Heart right ventricle (tissue), 16 donors: ENCODE measurements around the gene PCP2. TPM values are rescaled to one million over a fixed set of nuclear protein-coding genes. Genes with fewer than 3 reads are reported as not detected.

ENCODE experiments used
- ATAC-seq, 8 donors: fragments of 200-7000 bp; cut with Tn5 transposase; one replicate each; pipeline ENCODE4 v1.9.1; 2020; ENCODE audit warnings: mild to moderate bottlenecking in 8 of 8, moderate library complexity in 8 of 8, moderate number of reproducible peaks in 1 of 8
- DNase-seq, 2 donors: peaks; one replicate each; pipeline ENCODE4 v3.0.0-alpha.2; 2020
- H3K27ac ChIP-seq, 10 donors: fragments of 200-600 bp; sonication (generic) in 2 of 10; one replicate each; pipeline versions ENCODE4 v1.5.0 to v1.8.0; 2020 to 2022; ENCODE audit warnings: mild to moderate bottlenecking in 3 of 10
- H3K27me3 ChIP-seq, 7 donors: fragments of 200-600 bp; one replicate each; pipeline ENCODE4 v1.8.0; 2021 to 2022; ENCODE audit warnings: mild to moderate bottlenecking in 2 of 7
- H3K36me3 ChIP-seq, 9 donors: fragments of 200-600 bp; sonication (generic) in 1 of 9; one replicate each; pipeline versions ENCODE4 v1.5.0 to v1.8.0; 2020 to 2022; ENCODE audit warnings: mild to moderate bottlenecking in 2 of 9
- H3K4me1 ChIP-seq, 9 donors: fragments of 200-600 bp; sonication (generic) in 1 of 9; one replicate each; pipeline versions ENCODE4 v1.5.0 to v1.8.0; 2020 to 2022; ENCODE audit warnings: mild to moderate bottlenecking in 4 of 9
- H3K4me3 ChIP-seq, 10 donors: fragments of 200-600 bp; sonication (generic) in 2 of 10; one replicate each; pipeline versions ENCODE4 v1.5.0 to v1.8.0; 2020 to 2022; ENCODE audit warnings: mild to moderate bottlenecking in 7 of 10, moderate library complexity in 2 of 10
- H3K9me3 ChIP-seq, 11 donors: fragments of 200-600 bp in 10 of 11; sonication (generic) in 2 of 11; one replicate each; pipeline versions ENCODE4 v1.5.0 to v1.8.0; 2013 to 2022; ENCODE audit warnings: mild to moderate bottlenecking in 2 of 11, control low read depth in 1 of 11, moderate library complexity in 1 of 11
- CTCF ChIP-seq, 9 donors: fragments of 200-600 bp; sonication (generic) in 2 of 9; IDR thresholded peaks; one replicate each; pipeline versions ENCODE4 v1.5.0 to v1.8.0; 2021 to 2022; ENCODE audit warnings: antibody characterized with exemption in 9 of 9, mild to moderate bottlenecking in 5 of 9, moderate library complexity in 1 of 9
- WGBS, 2 donors: extraction: QIAGEN DNeasy Blood & Tissue Kit; methylation state at CpG; one replicate each; pipeline ENCODE4 v1.1.7; 2013; ENCODE audit warnings: inconsistent platforms in 1 of 2; 5-methylcytosine and 5-hydroxymethylcytosine counted together
- intact Hi-C, 10 donors: fragments of 100-400 bp; cut with DNase I; formaldehyde crosslinking; loops; one replicate each; pipeline versions ENCODE4 v1.11.1 to v1.14.2; 2022
- polyA plus RNA-seq, 2 donors: library from polyadenylated mRNA; stranded (reverse); fragments of 200-250 nt; gene quantifications; one replicate each; pipeline ENCODE4 v1.2.3, GENCODE V29; 2013
- total RNA-seq, 10 donors: library from RNA; stranded (reverse); fragmentation: NEBNext Ultra II Directional in 3 of 10; extraction: Animal tissue kit (Norgen Biotek cat#: 25700) in 3 of 10; gene quantifications; one replicate each; pipeline versions ENCODE4 v1.2.1 to v1.2.4, GENCODE V29; 2021 to 2023
- donor health status: Arrhythmogenic right ventricular cardiomyopathy.
- donor health status: ischemic (EF 13 %, LVEDD 7.1; RV severe dilation, severe dysfunction).
- donor health status: healthy with polysubstance abuse.
- donor health status: DM: no; HTN: yes; CAD: no.
- donor health status: DM: no; HTN: no; CAD: no.
- donor health status: ischemic (EF 25% LVEDD 6.9; RV normal size, moderate dysfunction).
- donor health status: ischemic (EF 25% LVEDD 5.7; RV mildly dilated, moderate dysfunction).
- donor health status: healthy.
- donor health status: DM: yes; HTN: yes; CAD: no.
- donor health status: Ischemic cardiomyopathy.
- donor health status: ischemic (EF 35%, LVEDD 5.7; RV mildly dilated, moderate dysfunction).
- donor health status: nonischemic (EF 11% LVEDD 7.7; RV severe dilation, severe dysfunction).
- donor health status: DM: yes; HTN: yes; CAD: no.
- donor health status: PGD.
- donor health status: ischemic (EF 29% LVEDD 5.4; RV normal size, mild dysfunction).
- donor health status: nonischemic (EF 23%, LVEDD 6.1; RV moderate dilation, normal function).

PCP2 gene
- total and polyA plus RNA-seq, 12 donors = 0.35 to 3.8 (median 1.6) TPM; not detected in 2

- DNase-seq (no peak), ATAC-seq (no peak)
- Histone ChIP-seq H3K27ac (no peak overlapping the region), H3K9me3 (no peaks in the 10 kb centered on the region), H3K36me3 (no peaks in the 10 kb centered on the region), H3K27me3 (peaks cover 0 to 38% (median 7%) of the 10 kb centered on the region in 7 donors), H3K4me1 (peaks cover 0 to 9% (median 0%) of the 10 kb centered on the region in 9 donors), H3K4me3 (no peak overlapping the region)
- no peak for TF ChIP-seq CTCF (IDR thresholded peaks at IDR 0.05)
- intact Hi-C loops = no loop called here
- 81 to 89% methylated on average over 14 of the region's 14 CpGs for WGBS, 2 donors
Observed at GRCh38 chr19:7662657-7663056, 29.1 kb upstream of the PCP2 start.

- intact Hi-C loops = no loop called here
- H3K27me3 ChIP-seq = peaks cover 0 to 38% (median 7%) of the 10 kb centered on the region in 7 donors
- no peak for DNase-seq
Observed at GRCh38 chr19:7661744-7662538, 28.4 kb upstream of the PCP2 start.

GRCh38 chr19:7658219-7658686 lies 24.7 kb upstream of the PCP2 start:
- intact Hi-C loops = loop anchor here in 2 of 10 donors (10.0 kb wide), 1 partner anchor 137 kb away; no protein-coding TSS in a partner anchor
- Histone ChIP-seq H3K27ac (peak overlapping the region in 1 of 10 donors; percentile 84), H3K36me3 (no peaks in the 10 kb centered on the region), H3K4me3 (no peak overlapping the region), H3K4me1 (peaks cover 0 to 28% (median 0%) of the 10 kb centered on the region in 9 donors), H3K9me3 (no peaks in the 10 kb centered on the region), H3K27me3 (peaks cover 0 to 29% (median 7%) of the 10 kb centered on the region in 7 donors)
- DNase-seq = no peak
- ATAC-seq = no peak
- 32 to 38% methylated on average over 9 of the region's 9 CpGs for WGBS, 2 donors
- TF ChIP-seq CTCF (IDR thresholded peaks at IDR 0.05) = no peak

More at GRCh38 chr19:7661744-7662538, 28.4 kb upstream of the PCP2 start:
- no peaks in the 10 kb centered on the region for H3K36me3 ChIP-seq
- H3K9me3 ChIP-seq = no peaks in the 10 kb centered on the region
- no peak for ATAC-seq
- no peak overlapping the region for H3K4me3 ChIP-seq
- TF ChIP-seq CTCF (IDR thresholded peaks at IDR 0.05) = no peak
- 75 to 76% methylated on average over 8 of the region's 8 CpGs for WGBS, 2 donors
- peaks cover 0 to 15% (median 0%) of the 10 kb centered on the region in 9 donors for H3K4me1 ChIP-seq
- H3K27ac ChIP-seq = no peak overlapping the region

- DNase-seq = no peak
- 42 to 44% methylated on average over 14 of the region's 14 CpGs for WGBS, 2 donors
- ATAC-seq = peak in 2 of 8 donors; percentile 33 to 52
- intact Hi-C loops = loop anchor here in 2 of 10 donors (10.0 kb wide), 1 partner anchor 138 kb away; no protein-coding TSS in a partner anchor
- no peak for TF ChIP-seq CTCF (IDR thresholded peaks at IDR 0.05)
- Histone ChIP-seq H3K27me3 (peaks cover 0 to 22% (median 1%) of the 10 kb centered on the region in 7 donors), H3K4me3 (peak overlapping the region in 1 of 10 donors; percentile 18), H3K27ac (peak overlapping the region in 1 of 10 donors; percentile 84), H3K4me1 (peaks cover 0 to 31% (median 0%) of the 10 kb centered on the region in 9 donors), H3K9me3 (no peaks in the 10 kb centered on the region), H3K36me3 (no peaks in the 10 kb centered on the region)
Observed at GRCh38 chr19:7657131-7657751, 23.7 kb upstream of the PCP2 start.
